ENCODE results near the gene TCF7L1. TPM values are rescaled to one million over a fixed set of nuclear protein-coding genes. Genes with fewer than 3 reads are reported as not detected.

TCF7L1 gene
- polyA plus RNA-seq, 1 donor from 2014 or later = not detected

DNA sequence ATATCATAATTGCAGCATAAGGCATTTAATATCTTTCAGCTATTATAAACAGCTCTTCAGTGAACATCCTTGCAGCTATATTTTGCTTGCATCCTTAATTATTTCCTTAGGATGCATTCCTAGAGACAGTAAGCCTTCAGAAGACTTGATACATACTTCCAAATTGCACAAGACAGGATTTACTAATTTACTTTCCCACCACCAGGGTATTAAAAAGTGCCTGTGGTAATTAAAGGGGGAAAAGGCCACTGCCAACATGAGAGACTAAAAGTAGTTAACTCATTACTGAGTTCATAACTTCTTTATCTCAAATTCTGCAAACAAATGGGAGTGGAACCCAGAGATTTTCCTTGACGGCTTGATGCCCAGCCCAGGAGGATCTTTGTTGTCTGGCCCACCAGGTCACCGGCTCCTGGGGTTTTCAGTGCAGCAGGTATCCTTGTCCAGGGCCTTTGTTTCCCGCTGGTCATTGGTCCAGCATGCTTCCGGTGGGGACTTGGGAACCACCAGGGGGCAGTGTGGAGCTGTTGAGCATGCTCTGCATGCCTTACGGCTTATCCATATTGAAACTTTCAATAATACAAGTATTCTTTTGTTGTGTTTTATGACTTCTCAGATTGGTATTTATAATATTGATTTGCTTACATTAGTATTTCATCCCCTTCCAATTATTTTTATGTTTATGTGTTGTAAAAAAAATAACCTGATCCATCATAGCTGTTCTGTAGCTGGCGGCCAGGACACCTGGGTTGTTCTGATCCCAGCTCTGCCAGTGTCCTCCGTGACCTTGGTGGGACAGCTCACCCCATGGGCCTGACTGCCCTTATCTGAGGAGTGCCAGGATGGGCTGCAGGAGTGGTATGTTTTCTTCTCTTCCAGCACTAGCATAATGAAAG, 133.2 kb downstream of the TCF7L1 start:
- Histone ChIP-seq H3K9ac (ENCODE audit: low read length) (no peak overlapping the region), H3K9me3 (ENCODE audit: low read length) (no peaks in the 10 kb centered on the region), H2AFZ (ENCODE audit: low read depth, low read length) (no peak overlapping the region), H3K79me2 (replicated peaks; ENCODE audit: insufficient read depth, low read length) (no peaks in the 10 kb centered on the region), H3K4me2 (ENCODE audit: low read length) (no peak overlapping the region), H3K27me3 (ENCODE audit: insufficient read depth, low read depth, low read length) (no peaks in the 10 kb centered on the region), H3K27ac (ENCODE audit: low read length) (no peak overlapping the region), H3K4me3 (ENCODE audit: low read length) (no peak overlapping the region), H4K20me1 (ENCODE audit: insufficient read depth) (no peaks in the 10 kb centered on the region), H3F3A (ENCODE audit: insufficient read depth, low read length, poor library complexity, severe bottlenecking) (no peaks in the 10 kb centered on the region), H3K36me3 (ENCODE audit: insufficient read depth, low read length) (no peaks in the 10 kb centered on the region), H3K9me2 (ENCODE audit: insufficient read depth, low read length) (no peaks in the 10 kb centered on the region)
- TF ChIP-seq EP300 (conservative IDR thresholded peaks at IDR 0.05; ENCODE audit: poor library complexity, severe bottlenecking) = no peak
- TF ChIP-seq, protein P1, sequence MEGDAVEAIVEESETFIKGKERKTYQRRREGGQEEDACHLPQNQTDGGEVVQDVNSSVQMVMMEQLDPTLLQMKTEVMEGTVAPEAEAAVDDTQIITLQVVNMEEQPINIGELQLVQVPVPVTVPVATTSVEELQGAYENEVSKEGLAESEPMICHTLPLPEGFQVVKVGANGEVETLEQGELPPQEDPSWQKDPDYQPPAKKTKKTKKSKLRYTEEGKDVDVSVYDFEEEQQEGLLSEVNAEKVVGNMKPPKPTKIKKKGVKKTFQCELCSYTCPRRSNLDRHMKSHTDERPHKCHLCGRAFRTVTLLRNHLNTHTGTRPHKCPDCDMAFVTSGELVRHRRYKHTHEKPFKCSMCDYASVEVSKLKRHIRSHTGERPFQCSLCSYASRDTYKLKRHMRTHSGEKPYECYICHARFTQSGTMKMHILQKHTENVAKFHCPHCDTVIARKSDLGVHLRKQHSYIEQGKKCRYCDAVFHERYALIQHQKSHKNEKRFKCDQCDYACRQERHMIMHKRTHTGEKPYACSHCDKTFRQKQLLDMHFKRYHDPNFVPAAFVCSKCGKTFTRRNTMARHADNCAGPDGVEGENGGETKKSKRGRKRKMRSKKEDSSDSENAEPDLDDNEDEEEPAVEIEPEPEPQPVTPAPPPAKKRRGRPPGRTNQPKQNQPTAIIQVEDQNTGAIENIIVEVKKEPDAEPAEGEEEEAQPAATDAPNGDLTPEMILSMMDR (IDR thresholded peaks at IDR 0.05; ENCODE audit: poor library complexity, severe bottlenecking) = peak; percentile 46

DNA sequence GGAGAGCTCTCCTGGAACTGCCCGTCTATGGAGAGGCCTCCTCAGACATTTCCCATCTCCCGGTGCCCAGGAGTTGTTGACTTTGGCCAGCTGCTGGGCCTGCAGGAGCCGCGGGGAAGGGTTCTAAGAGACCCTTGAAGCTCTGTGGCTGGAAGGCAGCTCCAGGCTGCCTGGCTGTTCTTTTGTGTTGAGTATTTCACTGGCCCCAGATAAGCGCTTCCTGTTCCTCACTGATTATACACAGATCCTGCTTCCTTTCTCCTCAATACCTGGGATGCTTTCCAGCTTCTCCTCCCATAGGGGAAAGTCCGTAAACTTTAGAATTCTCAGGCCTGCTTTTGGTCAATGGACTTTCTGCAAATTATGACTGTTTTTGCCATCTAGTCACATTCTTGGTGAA, 136.8 kb downstream of the TCF7L1 start:
- Histone ChIP-seq H4K20me1 (ENCODE audit: insufficient read depth) (no peaks in the 10 kb centered on the region), H3K9me3 (ENCODE audit: low read length) (no peaks in the 10 kb centered on the region), H2AFZ (ENCODE audit: low read depth, low read length) (no peak overlapping the region), H3F3A (ENCODE audit: insufficient read depth, low read length, poor library complexity, severe bottlenecking) (no peaks in the 10 kb centered on the region), H3K4me2 (ENCODE audit: low read length) (no peak overlapping the region), H3K36me3 (ENCODE audit: insufficient read depth, low read length) (no peaks in the 10 kb centered on the region), H3K9ac (ENCODE audit: low read length) (no peak overlapping the region), H3K9me2 (ENCODE audit: insufficient read depth, low read length) (no peaks in the 10 kb centered on the region), H3K27ac (ENCODE audit: low read length) (no peak overlapping the region), H3K4me3 (ENCODE audit: low read length) (no peak overlapping the region), H3K27me3 (ENCODE audit: insufficient read depth, low read depth, low read length) (no peaks in the 10 kb centered on the region), H3K79me2 (replicated peaks; ENCODE audit: insufficient read depth, low read length) (no peaks in the 10 kb centered on the region)
- no peak for TF ChIP-seq EZH2 (IDR thresholded peaks at IDR 0.05; ENCODE audit: borderline replicate concordance, insufficient read depth, low read length, poor library complexity, severe bottlenecking)
- TF ChIP-seq EP300 (conservative IDR thresholded peaks at IDR 0.05; ENCODE audit: poor library complexity, severe bottlenecking) = no peak
- TF ChIP-seq, protein P2, sequence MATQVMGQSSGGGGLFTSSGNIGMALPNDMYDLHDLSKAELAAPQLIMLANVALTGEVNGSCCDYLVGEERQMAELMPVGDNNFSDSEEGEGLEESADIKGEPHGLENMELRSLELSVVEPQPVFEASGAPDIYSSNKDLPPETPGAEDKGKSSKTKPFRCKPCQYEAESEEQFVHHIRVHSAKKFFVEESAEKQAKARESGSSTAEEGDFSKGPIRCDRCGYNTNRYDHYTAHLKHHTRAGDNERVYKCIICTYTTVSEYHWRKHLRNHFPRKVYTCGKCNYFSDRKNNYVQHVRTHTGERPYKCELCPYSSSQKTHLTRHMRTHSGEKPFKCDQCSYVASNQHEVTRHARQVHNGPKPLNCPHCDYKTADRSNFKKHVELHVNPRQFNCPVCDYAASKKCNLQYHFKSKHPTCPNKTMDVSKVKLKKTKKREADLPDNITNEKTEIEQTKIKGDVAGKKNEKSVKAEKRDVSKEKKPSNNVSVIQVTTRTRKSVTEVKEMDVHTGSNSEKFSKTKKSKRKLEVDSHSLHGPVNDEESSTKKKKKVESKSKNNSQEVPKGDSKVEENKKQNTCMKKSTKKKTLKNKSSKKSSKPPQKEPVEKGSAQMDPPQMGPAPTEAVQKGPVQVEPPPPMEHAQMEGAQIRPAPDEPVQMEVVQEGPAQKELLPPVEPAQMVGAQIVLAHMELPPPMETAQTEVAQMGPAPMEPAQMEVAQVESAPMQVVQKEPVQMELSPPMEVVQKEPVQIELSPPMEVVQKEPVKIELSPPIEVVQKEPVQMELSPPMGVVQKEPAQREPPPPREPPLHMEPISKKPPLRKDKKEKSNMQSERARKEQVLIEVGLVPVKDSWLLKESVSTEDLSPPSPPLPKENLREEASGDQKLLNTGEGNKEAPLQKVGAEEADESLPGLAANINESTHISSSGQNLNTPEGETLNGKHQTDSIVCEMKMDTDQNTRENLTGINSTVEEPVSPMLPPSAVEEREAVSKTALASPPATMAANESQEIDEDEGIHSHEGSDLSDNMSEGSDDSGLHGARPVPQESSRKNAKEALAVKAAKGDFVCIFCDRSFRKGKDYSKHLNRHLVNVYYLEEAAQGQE (IDR thresholded peaks at IDR 0.05; ENCODE audit: borderline replicate concordance) = no peak
- TF ChIP-seq POLR2AphosphoS5 (IDR thresholded peaks at IDR 0.05) = no peak
- TF ChIP-seq RAD21 (conservative IDR thresholded peaks at IDR 0.05) = no peak
- TF ChIP-seq, protein P1 (IDR thresholded peaks at IDR 0.05; ENCODE audit: poor library complexity, severe bottlenecking) = no peak
- no peak for TF ChIP-seq TAF1 (IDR thresholded peaks at IDR 0.05; ENCODE audit: low read depth)
- TF ChIP-seq SMC3 (conservative IDR thresholded peaks at IDR 0.05; ENCODE audit: poor library complexity) = no peak
- no peak for TF ChIP-seq MXI1 (conservative IDR thresholded peaks at IDR 0.05; ENCODE audit: poor library complexity, severe bottlenecking)
